H9 (cell line): ENCODE measurements around the gene SPSB4. TPM values are rescaled to one million over a fixed set of nuclear protein-coding genes. Genes with fewer than 3 reads are reported as not detected.

Source experiments
- DNase-seq: peaks from one replicate; pipeline ENCODE4 v3.0.0-alpha.2; 2017
- H2AFZ ChIP-seq: one replicate; pipeline ENCODE4 v1.6.1; 2013; ENCODE audit warnings: mild to moderate bottlenecking, low read length, control low read depth, moderate library complexity
- H2AK5ac ChIP-seq: 2 replicates; pipeline ENCODE4 v1.6.1; 2013; ENCODE audit warnings: low read length, control low read depth, mixed read lengths; ENCODE audit not compliant: insufficient read length
- H2BK120ac ChIP-seq: one replicate; pipeline ENCODE4 v1.6.1; 2013; ENCODE audit warnings: low read depth, mild to moderate bottlenecking, low read length, control low read depth, inconsistent platforms; ENCODE audit not compliant: poor library complexity, severe bottlenecking
- H2BK12ac ChIP-seq: 2 replicates; pipeline ENCODE4 v1.6.1; 2013; ENCODE audit warnings: low read length, control low read depth, mixed read lengths, low read depth; ENCODE audit not compliant: insufficient read length
- H2BK15ac ChIP-seq: 2 replicates; pipeline ENCODE4 v1.6.1; 2013; ENCODE audit warnings: low read depth, low read length, control low read depth
- H2BK20ac ChIP-seq: one replicate; pipeline ENCODE4 v1.6.1; 2013; ENCODE audit warnings: low read depth, mild to moderate bottlenecking, low read length, control low read depth, inconsistent platforms; ENCODE audit not compliant: poor library complexity, severe bottlenecking
- H2BK5ac ChIP-seq: 2 replicates; pipeline ENCODE4 v1.6.1; 2013; ENCODE audit warnings: low read length, control low read depth, mixed read lengths; ENCODE audit not compliant: insufficient read length
- H3K14ac ChIP-seq: 2 replicates; pipeline ENCODE4 v1.6.1; 2013; ENCODE audit warnings: low read length, control low read depth; ENCODE audit not compliant: insufficient read depth
- H3K18ac ChIP-seq: 2 replicates; pipeline ENCODE4 v1.6.1; 2013; ENCODE audit warnings: low read depth, mild to moderate bottlenecking, mixed read lengths, low read length, control low read depth; ENCODE audit not compliant: insufficient read length
- H3K23ac ChIP-seq: 2 replicates; pipeline ENCODE4 v1.6.1; 2013; ENCODE audit warnings: low read length, control low read depth, mixed read lengths, low read depth; ENCODE audit not compliant: insufficient read length
- H3K23me2 ChIP-seq: 2 replicates; pipeline ENCODE4 v1.6.1; 2013; ENCODE audit warnings: low read depth, mild to moderate bottlenecking, mixed read lengths, low read length, control low read depth; ENCODE audit not compliant: insufficient read length, poor library complexity, severe bottlenecking
- H3K27ac ChIP-seq: 2 replicates; pipeline ENCODE4 v1.5.1; 2013; ENCODE audit warnings: low read length, control low read depth, mixed read lengths, low read depth; ENCODE audit not compliant: insufficient read length
- H3K27me3 ChIP-seq: 2 replicates; pipeline ENCODE4 v1.6.1; 2013; ENCODE audit warnings: low read length, control low read depth, inconsistent platforms; ENCODE audit not compliant: insufficient read depth
- H3K4ac ChIP-seq: 2 replicates; pipeline ENCODE4 v1.6.1; 2013; ENCODE audit warnings: low read depth, mild to moderate bottlenecking, control low read depth, inconsistent platforms, low read length, moderate library complexity
- H3K4me1 ChIP-seq: 2 replicates; pipeline ENCODE4 v1.6.1; 2013; ENCODE audit warnings: low read length, control low read depth, inconsistent platforms; ENCODE audit not compliant: insufficient read depth
- H3K4me2 ChIP-seq: 2 replicates; pipeline ENCODE4 v1.6.1; 2013; ENCODE audit warnings: low read length, control low read depth, mixed read lengths; ENCODE audit not compliant: insufficient read length, insufficient read depth
- H3K56ac ChIP-seq: 2 replicates; pipeline ENCODE4 v1.6.1; 2013; ENCODE audit warnings: low read depth, mild to moderate bottlenecking, mixed read lengths, low read length, control low read depth; ENCODE audit not compliant: insufficient read length
- H3K79me1 ChIP-seq: 2 replicates; pipeline ENCODE4 v1.6.1; 2013; ENCODE audit warnings: low read depth, mild to moderate bottlenecking, moderate library complexity, low read length, control low read depth, inconsistent platforms; ENCODE audit not compliant: insufficient read depth, poor library complexity, severe bottlenecking
- H3K79me2 ChIP-seq: 2 replicates; pipeline ENCODE4 v1.6.1; 2013; ENCODE audit warnings: low read length, control low read depth, inconsistent platforms; ENCODE audit not compliant: insufficient read depth
- H3K9ac ChIP-seq: 2 replicates; pipeline ENCODE4 v1.6.1; 2013; ENCODE audit warnings: low read length, control low read depth, mixed read lengths; ENCODE audit not compliant: insufficient read length; ENCODE audit errors: extremely low read depth
- H3K9me3 ChIP-seq: one replicate; pipeline ENCODE4 v1.6.1; 2013; ENCODE audit warnings: low read depth, low read length, inconsistent platforms; ENCODE audit not compliant: control insufficient read depth
- H3T11ph ChIP-seq: one replicate; pipeline ENCODE4 v1.6.1; 2013; ENCODE audit warnings: mild to moderate bottlenecking, low read length, control low read depth, inconsistent platforms
- H4K20me1 ChIP-seq: one replicate; pipeline ENCODE4 v1.6.1; 2013; ENCODE audit not compliant: control insufficient read depth, insufficient read length, insufficient read depth
- H4K5ac ChIP-seq: 2 replicates; pipeline ENCODE4 v1.6.1; 2013; ENCODE audit warnings: low read depth, mild to moderate bottlenecking, mixed read lengths, low read length, control low read depth; ENCODE audit not compliant: insufficient read length
- H4K8ac ChIP-seq: replicated peaks from 2 replicates; pipeline ENCODE4 v1.6.1; 2013; ENCODE audit warnings: low read length, control low read depth, mixed read lengths, low read depth; ENCODE audit not compliant: insufficient read length
- H4K91ac ChIP-seq: 2 replicates; pipeline ENCODE4 v1.6.1; 2013; ENCODE audit warnings: low read depth, mild to moderate bottlenecking, moderate library complexity, mixed read lengths, low read length, control low read depth; ENCODE audit not compliant: insufficient read length
- H3K27ac Mint-ChIP-seq, 3 experiments: 2 replicates in 2 of 3; 3 replicates in 1 of 3; pipeline ENCODE4 v1.8.0; 2020 to 2021; ENCODE audit warnings: mixed read lengths in 3 of 3, mild to moderate bottlenecking in 1 of 3, moderate library complexity in 1 of 3
- H3K27me3 Mint-ChIP-seq: 2 replicates; pipeline ENCODE4 v1.8.0; 2021; ENCODE audit warnings: low read depth, mild to moderate bottlenecking, moderate library complexity, mixed read lengths
- H3K36me3 Mint-ChIP-seq, 3 experiments: 2 replicates in 2 of 3; 3 replicates in 1 of 3; pipeline ENCODE4 v1.8.0; 2020 to 2021; ENCODE audit warnings: low read depth in 3 of 3, mixed read lengths in 3 of 3; ENCODE audit not compliant: insufficient read depth in 1 of 3
- H3K4me1 Mint-ChIP-seq, 2 experiments: 2 replicates each; pipeline ENCODE4 v1.8.0; 2020; ENCODE audit warnings: mixed read lengths in 2 of 2
- H3K4me3 Mint-ChIP-seq, 2 experiments: 2 replicates in 1 of 2; 3 replicates in 1 of 2; pipeline ENCODE4 v1.8.0; 2020 to 2021; ENCODE audit warnings: mild to moderate bottlenecking in 2 of 2, mixed read lengths in 2 of 2, moderate library complexity in 1 of 2
- H3K9me3 Mint-ChIP-seq, 2 experiments: 2 replicates in 1 of 2; 3 replicates in 1 of 2; pipeline ENCODE4 v1.8.0; 2020; ENCODE audit warnings: mild to moderate bottlenecking in 2 of 2, mixed read lengths in 2 of 2, moderate library complexity in 1 of 2
- WGBS: extraction: QIAGEN DNeasy Blood & Tissue Kit; methylation state at CpG from one replicate; pipeline ENCODE4 v1.1.7; 2013; ENCODE audit warnings: missing lambda C conversion rate, low lambda C conversion rate, mixed read lengths; ENCODE audit not compliant: insufficient read length; ENCODE audit errors: extremely low coverage; 5-methylcytosine and 5-hydroxymethylcytosine counted together
- total RNA-seq: library from RNA; stranded (reverse); gene quantifications from 2 replicates; pipeline ENCODE4 v1.2.1, GENCODE V29; 2021
- TF ChIP-seq, protein P1 (sequence below): fragments of 200-600 bp; sonication (generic); conservative IDR thresholded peaks from 3 replicates; pipeline ENCODE4 v1.8.0; 2021; ENCODE audit warnings: antibody characterized with exemption, mild to moderate bottlenecking

The SPSB4 gene
- total RNA-seq, 1 experiment from 2014 or later: 6.2 TPM

DNA sequence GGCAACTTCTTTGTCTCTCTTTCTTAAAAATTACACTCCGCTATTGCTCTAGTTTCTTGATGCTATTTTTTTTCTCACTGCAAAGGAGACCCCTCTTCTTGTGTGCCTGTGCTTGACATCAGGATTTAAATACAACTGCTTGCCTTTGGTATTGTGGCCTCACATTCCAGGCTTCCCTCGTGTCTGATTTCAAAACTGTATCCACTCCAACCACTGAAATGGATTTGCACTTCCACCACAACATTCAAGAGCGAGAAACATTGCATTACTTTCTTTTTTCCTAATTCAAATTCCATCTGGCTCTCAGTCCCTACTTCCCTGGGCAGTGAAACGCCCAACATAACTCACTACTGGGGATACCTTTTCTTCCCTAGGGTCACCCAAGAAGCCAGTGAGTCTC is 130.0 kb downstream of the SPSB4 start:
- no peak for DNase-seq
- H2BK5ac ChIP-seq: no peak overlapping the region

More for the DNA sequence above, 130.0 kb downstream of the SPSB4 start:
- Histone ChIP-seq H3K14ac (no peak overlapping the region), H4K5ac (no peak overlapping the region), H4K8ac (no peak overlapping the region), H2AK5ac (no peak overlapping the region), H3K9me3 (no peaks in the 10 kb centered on the region), H2BK15ac (no peak overlapping the region), H3K4ac (no peak overlapping the region), H3T11ph (no peak overlapping the region), H3K79me1 (no peaks in the 10 kb centered on the region), H3K27me3 (no peaks in the 10 kb centered on the region), H4K20me1 (no peaks in the 10 kb centered on the region), H3K18ac (no peak overlapping the region), H3K79me2 (no peaks in the 10 kb centered on the region), H3K56ac (no peak overlapping the region), H2AFZ (no peak overlapping the region), H3K9ac (no peak overlapping the region), H3K27ac (no peak overlapping the region), H3K23ac (no peak overlapping the region), H3K4me2 (no peak overlapping the region), H2BK20ac (no peak overlapping the region), H2BK12ac (no peak overlapping the region), H3K23me2 (no peaks in the 10 kb centered on the region), H3K4me1 (no peaks in the 10 kb centered on the region), H4K91ac (no peak overlapping the region), H2BK120ac (no peak overlapping the region)
- TF ChIP-seq, protein P1, sequence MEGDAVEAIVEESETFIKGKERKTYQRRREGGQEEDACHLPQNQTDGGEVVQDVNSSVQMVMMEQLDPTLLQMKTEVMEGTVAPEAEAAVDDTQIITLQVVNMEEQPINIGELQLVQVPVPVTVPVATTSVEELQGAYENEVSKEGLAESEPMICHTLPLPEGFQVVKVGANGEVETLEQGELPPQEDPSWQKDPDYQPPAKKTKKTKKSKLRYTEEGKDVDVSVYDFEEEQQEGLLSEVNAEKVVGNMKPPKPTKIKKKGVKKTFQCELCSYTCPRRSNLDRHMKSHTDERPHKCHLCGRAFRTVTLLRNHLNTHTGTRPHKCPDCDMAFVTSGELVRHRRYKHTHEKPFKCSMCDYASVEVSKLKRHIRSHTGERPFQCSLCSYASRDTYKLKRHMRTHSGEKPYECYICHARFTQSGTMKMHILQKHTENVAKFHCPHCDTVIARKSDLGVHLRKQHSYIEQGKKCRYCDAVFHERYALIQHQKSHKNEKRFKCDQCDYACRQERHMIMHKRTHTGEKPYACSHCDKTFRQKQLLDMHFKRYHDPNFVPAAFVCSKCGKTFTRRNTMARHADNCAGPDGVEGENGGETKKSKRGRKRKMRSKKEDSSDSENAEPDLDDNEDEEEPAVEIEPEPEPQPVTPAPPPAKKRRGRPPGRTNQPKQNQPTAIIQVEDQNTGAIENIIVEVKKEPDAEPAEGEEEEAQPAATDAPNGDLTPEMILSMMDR: no peak
- peaks cover 14 to 16% of the 10 kb centered on the region in 2 experiments; a peak in 4 of 5 replicates for H3K9me3 Mint-ChIP-seq
- H3K4me3 Mint-ChIP-seq: no peak overlapping the region
- H3K36me3 Mint-ChIP-seq: peaks cover 0 to 11% (median 3%) of the 10 kb centered on the region in 3 experiments; a peak in 6 of 7 replicates
- no CpG with 5 or more reads among the region's 4 CpGs for WGBS
- H3K27ac Mint-ChIP-seq: no peak overlapping the region
- no peaks in the 10 kb centered on the region; the same call in 1 of the 2 replicates for H3K27me3 Mint-ChIP-seq
- H3K4me1 Mint-ChIP-seq: no peaks in the 10 kb centered on the region
